Mucosa of stomach (tissue), 1 donor: Measurements from ENCODE around the gene ZSCAN4.
A peak's percentile ranks its signal among the peaks of the same experiment; 100 is the strongest.

Experiments used
- H3K27me3 ChIP-seq: one replicate; pipeline ENCODE4 v1.7.0; 2013; ENCODE audit warnings: mild to moderate bottlenecking, low read length; ENCODE audit not compliant: control insufficient read depth, insufficient read depth
- H3K36me3 ChIP-seq: one replicate; pipeline ENCODE4 v1.7.0; 2013; ENCODE audit warnings: low read length; ENCODE audit not compliant: control insufficient read depth, insufficient read depth
- H3K4me1 ChIP-seq: one replicate; pipeline ENCODE4 v1.7.0; 2013; ENCODE audit warnings: mild to moderate bottlenecking, low read length; ENCODE audit not compliant: control insufficient read depth, insufficient read depth
- H3K4me3 ChIP-seq: one replicate; pipeline ENCODE4 v1.7.0; 2013; ENCODE audit warnings: low read length
- H3K9ac ChIP-seq: one replicate; pipeline ENCODE4 v1.7.0; 2013; ENCODE audit warnings: mild to moderate bottlenecking, low read length, moderate library complexity
- H3K9me3 ChIP-seq: one replicate; pipeline ENCODE4 v1.7.0; 2013; ENCODE audit warnings: mild to moderate bottlenecking, low read length, moderate library complexity; ENCODE audit not compliant: control insufficient read depth
- donor health status: Pancreatic carcinoma.

Gene ZSCAN4

DNA sequence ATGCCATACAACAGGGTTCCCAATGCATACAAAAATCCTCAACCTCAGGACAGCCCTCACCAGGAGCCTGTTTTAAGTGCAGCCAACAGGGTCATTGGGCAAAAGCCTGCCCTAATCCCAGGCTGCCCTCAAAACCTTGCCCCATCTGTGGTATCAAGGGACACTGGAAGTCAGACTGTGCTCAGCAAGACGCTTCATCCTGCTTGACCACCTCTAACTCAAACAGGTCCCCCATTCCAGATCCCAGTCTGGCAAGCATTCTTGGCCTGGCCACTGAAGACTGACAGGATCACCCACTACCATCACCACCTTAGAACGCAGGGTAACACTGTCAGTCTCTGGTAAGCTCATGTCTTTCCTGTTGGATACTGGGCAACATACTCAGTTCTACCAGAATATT lies 15.0 kb upstream of the ZSCAN4 start:
- H3K9me3 ChIP-seq = no peaks in the 10 kb centered on the region
- H3K36me3 ChIP-seq = no peaks in the 10 kb centered on the region
- H3K9ac ChIP-seq = no peak overlapping the region
- no peaks in the 10 kb centered on the region for H3K27me3 ChIP-seq
- peaks cover 43% of the 10 kb centered on the region for H3K4me1 ChIP-seq
- no peak overlapping the region for H3K4me3 ChIP-seq

DNA sequence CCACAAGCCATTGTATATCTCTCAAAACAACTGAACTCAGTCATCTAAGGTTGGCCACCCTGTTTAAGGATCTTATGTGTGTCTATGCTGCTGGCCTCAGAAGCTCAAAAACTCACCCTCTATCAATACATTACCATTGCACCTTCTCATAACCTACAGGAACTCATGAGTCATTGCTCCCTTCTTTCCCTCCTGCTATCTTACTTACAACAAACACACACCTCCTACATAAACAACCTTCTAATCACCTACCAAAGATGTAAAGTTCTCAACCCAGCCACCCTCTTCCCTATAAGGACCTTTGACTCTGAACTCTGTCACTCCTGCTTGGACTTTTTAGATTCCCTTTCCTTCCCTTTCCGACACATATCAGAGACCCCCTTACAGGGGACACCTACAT lies 13.3 kb upstream of the ZSCAN4 start:
- peaks cover 38% of the 10 kb centered on the region for H3K4me1 ChIP-seq

DNA sequence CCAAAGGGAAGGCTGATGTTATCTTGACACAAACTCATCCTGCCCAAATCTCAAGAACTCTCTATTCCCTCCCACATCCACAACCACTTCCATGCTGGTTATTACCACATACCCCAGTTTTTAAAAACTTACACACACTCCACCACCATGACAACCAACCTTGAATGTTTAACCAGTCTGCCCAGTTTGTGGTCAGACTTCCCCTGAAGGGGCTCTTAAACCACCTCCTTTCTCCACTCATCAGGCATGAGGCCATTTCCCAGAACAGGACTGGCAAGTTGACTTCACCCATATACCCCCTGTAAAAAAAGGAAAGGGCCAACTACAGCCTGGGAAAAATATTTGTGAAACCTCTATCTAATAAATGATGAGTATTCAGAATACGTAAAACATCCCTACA lies 12.4 kb upstream of the ZSCAN4 start:
- Histone ChIP-seq H3K4me3 (no peak overlapping the region), H3K9me3 (no peaks in the 10 kb centered on the region), H3K36me3 (no peaks in the 10 kb centered on the region), H3K27me3 (no peaks in the 10 kb centered on the region), H3K9ac (no peak overlapping the region), H3K4me1 (peaks cover 32% of the 10 kb centered on the region)

More for the DNA sequence above, 13.3 kb upstream of the ZSCAN4 start:
- Histone ChIP-seq H3K9ac (no peak overlapping the region), H3K9me3 (no peaks in the 10 kb centered on the region), H3K4me3 (peak overlapping the region; percentile 0), H3K27me3 (no peaks in the 10 kb centered on the region), H3K36me3 (no peaks in the 10 kb centered on the region)

DNA sequence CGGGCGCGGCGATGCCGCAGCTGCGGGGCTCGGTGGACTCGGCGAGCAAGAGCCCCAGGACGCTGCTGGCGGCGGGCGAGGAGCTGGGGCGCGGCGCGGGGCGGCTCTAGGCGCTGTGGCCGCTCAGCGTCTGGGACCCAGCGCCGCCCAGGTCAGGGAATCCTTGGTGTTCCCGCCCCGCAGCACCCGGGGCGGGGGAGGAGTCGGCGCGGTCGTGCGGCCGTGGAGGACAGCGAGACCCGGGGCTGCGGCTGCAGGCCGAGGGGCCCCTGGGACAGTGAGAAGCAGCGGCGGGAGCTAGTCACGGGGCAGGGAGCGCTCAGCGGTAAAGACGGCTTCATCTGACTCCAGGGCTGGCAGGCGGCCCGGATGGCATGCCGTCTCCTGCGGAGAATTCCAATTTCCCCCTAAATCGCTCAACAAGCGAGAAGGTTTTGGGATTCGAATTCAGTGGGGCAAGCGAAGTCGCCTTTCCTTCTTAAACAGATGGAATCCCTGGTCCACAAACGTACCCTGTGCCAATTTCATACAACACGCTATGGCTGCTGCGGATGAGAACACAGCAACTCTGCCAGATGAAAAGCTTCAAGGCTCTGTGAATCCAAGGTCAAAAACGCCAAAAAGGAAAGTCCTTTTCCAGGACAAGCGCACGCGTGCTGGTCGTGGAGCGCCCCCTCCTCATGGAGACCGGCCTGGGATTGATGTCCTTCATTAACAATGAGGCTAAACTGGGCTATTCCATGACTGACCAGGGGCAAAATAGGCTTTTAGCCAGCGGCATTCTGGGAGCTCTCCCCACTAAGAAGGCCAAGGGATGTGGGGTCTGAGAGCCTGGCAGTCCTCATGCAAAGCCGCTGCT lies 4.2 kb upstream of the ZSCAN4 start:
- H3K4me3 ChIP-seq = no peak overlapping the region
- no peaks in the 10 kb centered on the region for H3K9me3 ChIP-seq
- no peaks in the 10 kb centered on the region for H3K36me3 ChIP-seq
- H3K9ac ChIP-seq = peak overlapping the region; percentile 63
- H3K27me3 ChIP-seq = no peaks in the 10 kb centered on the region
- H3K4me1 ChIP-seq = no peaks in the 10 kb centered on the region

DNA sequence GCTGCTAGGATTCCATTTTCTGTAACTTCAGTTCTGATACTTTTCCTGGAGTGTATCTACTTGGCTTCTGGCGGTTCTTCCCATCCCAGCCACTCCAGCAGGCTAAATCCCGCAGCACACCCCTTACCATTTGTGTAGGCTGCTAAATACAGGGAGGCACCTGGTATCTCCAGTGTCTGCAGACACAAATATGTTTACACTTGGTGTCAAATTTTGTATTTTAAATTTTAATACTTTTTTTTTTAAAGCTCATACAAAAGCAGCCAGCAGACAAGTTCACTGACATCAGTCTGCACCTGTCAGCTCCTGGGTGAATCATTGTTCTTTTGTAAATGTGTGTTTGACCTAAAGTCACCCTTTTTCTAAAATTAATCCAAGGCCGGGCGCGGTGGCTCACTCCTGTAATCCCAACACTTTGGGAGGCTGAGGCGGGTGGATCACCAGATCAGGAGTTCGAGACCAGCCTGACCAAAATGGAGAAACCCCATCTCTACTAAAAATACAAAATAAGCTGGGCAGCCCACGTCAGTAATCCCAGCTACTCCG lies 3.4 kb upstream of the ZSCAN4 start:
- Histone ChIP-seq H3K36me3 (no peaks in the 10 kb centered on the region), H3K9me3 (no peaks in the 10 kb centered on the region), H3K4me1 (no peaks in the 10 kb centered on the region), H3K9ac (no peak overlapping the region), H3K4me3 (no peak overlapping the region), H3K27me3 (no peaks in the 10 kb centered on the region)

DNA sequence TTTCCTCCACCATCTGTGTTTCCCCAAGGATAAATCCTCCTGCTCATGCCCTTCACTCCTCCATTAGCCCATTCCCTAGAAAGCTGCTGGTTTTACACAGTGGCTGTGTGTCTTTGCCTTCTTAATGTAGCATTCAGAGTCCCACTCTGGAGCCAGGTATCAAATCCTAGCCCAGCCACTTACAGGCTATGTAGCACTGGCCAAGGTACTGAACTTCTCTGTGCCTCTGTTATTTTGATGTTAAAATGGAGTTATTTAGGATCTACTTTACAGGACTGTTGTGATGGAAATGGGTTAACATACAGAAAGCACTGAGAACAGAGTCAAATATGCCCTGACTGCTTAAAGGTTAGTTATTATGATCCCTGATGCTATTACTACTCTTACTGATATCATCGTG lies 1.5 kb upstream of the ZSCAN4 start:
- Histone ChIP-seq H3K27me3 (no peaks in the 10 kb centered on the region), H3K9me3 (no peaks in the 10 kb centered on the region), H3K9ac (no peak overlapping the region), H3K36me3 (no peaks in the 10 kb centered on the region), H3K4me1 (no peaks in the 10 kb centered on the region), H3K4me3 (no peak overlapping the region)

DNA sequence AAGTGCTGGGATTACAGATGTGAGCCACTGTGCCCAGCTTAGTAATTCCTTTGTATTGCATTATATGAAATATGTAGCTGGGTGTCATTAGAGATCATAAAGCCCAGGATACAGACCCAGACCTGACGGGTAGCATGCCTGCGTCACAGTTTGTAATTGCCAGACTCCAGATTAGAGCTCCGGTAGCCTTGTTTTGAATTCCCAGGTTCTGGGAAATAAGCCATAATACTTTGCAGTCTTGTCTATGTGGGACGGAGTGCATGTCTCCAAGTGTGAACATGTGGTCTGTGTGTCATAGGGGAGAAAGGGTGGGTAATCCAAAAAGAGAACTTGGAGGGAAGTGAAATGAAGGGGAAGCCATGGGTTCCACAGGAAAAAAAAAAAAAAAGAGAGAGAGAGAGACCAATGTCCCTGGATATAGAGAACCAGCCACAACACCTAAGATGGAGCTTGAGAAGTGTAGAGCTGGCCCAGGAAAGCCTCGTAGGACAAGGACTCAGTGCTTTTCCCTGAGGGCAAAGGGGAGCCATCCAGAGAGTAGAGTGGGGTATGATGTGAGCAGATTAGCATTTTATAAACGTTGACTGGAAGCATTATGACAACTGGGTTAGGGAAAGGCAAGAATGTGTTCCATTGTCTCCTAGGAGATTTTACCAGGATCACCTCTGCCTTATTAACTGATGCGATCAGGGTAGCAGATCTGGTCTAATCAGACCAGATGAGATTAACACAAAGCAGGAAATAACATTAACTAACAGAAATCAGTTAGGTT lies 2.6 kb downstream of the ZSCAN4 start:
- Histone ChIP-seq H3K4me3 (no peak overlapping the region), H3K4me1 (no peaks in the 10 kb centered on the region), H3K9ac (no peak overlapping the region), H3K27me3 (no peaks in the 10 kb centered on the region), H3K36me3 (no peaks in the 10 kb centered on the region), H3K9me3 (no peaks in the 10 kb centered on the region)

DNA sequence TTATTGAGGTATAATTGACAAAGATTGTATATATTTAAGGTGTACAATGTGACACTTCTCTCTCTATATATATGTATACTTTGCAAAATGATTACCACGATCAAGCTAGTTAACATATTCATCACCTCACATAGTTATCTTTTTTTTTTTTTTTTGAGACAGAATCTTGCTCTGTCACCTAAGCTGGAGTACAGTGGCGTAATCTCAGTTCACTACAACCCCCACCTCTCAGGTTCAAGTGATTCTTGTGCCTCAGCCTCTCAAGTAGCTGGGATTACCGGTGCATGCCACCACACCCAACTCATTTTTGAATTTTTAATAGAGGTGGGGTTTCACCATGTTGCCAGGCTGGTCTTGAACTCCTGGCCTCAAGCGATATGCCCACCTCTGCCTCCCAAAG lies 3.7 kb downstream of the ZSCAN4 start:
- H3K9me3 ChIP-seq = no peaks in the 10 kb centered on the region
- H3K4me1 ChIP-seq = no peaks in the 10 kb centered on the region
- H3K27me3 ChIP-seq = no peaks in the 10 kb centered on the region
- H3K36me3 ChIP-seq = no peaks in the 10 kb centered on the region
- no peak overlapping the region for H3K9ac ChIP-seq
- H3K4me3 ChIP-seq = no peak overlapping the region

DNA sequence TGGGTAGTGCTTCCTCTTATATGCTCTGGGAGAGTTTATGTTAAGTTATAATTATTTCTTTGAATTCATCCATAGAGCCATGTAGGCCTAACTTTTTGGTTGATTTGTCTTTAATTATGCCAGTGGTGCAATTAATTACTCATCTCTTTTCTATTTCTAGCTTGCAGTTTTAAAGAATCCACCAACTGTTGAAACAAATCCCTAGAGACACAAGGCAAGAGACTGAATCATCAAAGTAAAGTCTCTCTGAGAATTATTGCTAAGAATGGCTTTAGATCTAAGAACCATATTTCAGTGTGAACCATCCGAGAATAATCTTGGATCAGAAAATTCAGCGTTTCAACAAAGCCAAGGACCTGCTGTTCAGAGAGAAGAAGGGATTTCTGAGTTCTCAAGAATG lies 7.1 kb downstream of the ZSCAN4 start:
- Histone ChIP-seq H3K36me3 (no peaks in the 10 kb centered on the region), H3K9me3 (no peaks in the 10 kb centered on the region), H3K4me1 (no peaks in the 10 kb centered on the region), H3K9ac (no peak overlapping the region), H3K4me3 (no peak overlapping the region), H3K27me3 (no peaks in the 10 kb centered on the region)

DNA sequence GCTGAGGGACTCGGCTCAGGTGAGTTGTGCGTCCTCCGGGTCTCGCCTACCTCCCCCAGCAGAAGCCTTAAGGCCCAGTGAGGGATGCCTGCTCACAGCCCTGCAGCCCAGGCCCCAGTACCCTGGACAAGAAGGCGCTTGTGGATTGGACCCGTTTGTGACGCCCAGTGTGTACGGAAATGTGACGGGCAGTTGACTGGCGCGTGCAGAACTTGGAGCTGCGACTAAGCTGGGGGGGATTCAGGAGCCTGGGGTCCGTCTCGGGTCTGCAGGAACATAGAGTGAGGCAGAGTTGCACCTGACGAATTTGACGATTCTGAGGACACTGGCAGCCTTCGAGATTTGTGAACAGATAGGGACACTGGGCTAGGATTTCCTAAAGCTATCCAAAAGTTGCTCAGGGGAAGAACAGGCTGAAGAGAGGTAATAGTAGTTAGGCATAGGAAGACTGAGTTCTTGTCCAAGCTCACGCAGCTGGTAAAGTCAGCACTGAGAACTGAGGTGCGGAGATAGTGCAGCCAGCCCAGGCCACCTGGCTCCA lies 13.6 kb downstream of the ZSCAN4 start:
- Histone ChIP-seq H3K4me1 (peaks cover 11% of the 10 kb centered on the region), H3K9ac (peak overlapping the region; percentile 66), H3K9me3 (peaks cover 35% of the 10 kb centered on the region), H3K4me3 (peak overlapping the region; percentile 95), H3K36me3 (peaks cover 21% of the 10 kb centered on the region), H3K27me3 (no peaks in the 10 kb centered on the region)

DNA sequence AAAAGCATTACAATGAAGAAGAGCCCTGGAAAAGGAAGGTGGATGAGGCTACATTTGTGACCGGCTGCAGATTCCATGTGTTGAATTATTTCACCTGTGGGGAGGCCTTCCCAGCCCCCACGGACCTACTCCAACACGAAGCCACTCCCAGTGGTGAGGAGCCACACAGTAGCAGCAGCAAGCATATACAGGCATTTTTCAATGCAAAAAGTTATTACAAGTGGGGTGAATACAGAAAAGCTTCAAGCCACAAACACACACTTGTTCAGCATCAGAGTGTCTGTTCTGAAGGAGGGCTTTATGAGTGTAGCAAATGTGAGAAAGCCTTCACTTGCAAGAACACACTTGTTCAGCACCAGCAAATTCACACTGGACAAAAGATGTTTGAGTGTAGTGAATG lies 18.0 kb downstream of the ZSCAN4 start:
- Histone ChIP-seq H3K27me3 (no peaks in the 10 kb centered on the region), H3K4me3 (no peak overlapping the region), H3K9me3 (peaks cover 59% of the 10 kb centered on the region), H3K36me3 (peaks cover 21% of the 10 kb centered on the region), H3K9ac (no peak overlapping the region), H3K4me1 (peaks cover 11% of the 10 kb centered on the region)
